ENCODE results near the gene LILRA1. TPM values are rescaled to one million over a fixed set of nuclear protein-coding genes. Genes with fewer than 3 reads are reported as not detected.
A peak's percentile ranks its signal among the peaks of the same experiment; 100 is the strongest.

The LILRA1 gene
- polyA plus RNA-seq, 3 donors: 88.5 to 151 (median 141) TPM

GRCh38 chr19:54648129-54648528 lies 54.7 kb downstream of the LILRA1 start:
- whole genome bisulfite sequencing (ENCODE audit: insufficient coverage): 84% methylated on average over 2 of the region's 4 CpGs
- Mint-ChIP-seq H3K27me3 (ENCODE audit: low read depth in 3 of 3) (peaks cover 10 to 21% (median 13%) of the 10 kb centered on the region in 3 donors), H3K4me1 (peaks cover 21% of the 10 kb centered on the region), H3K4me3 (peak overlapping the region in 1 of 2 donors; percentile 9), H3K9me3 (peaks cover 0 to 2% (median 0%) of the 10 kb centered on the region in 7 donors), H3K27ac (no peak overlapping the region), H3K36me3 (peaks cover 12 to 13% of the 10 kb centered on the region in 2 donors)
- H3K27me3 ChIP-seq (ENCODE audit: control insufficient read depth in 2 of 2, insufficient read depth in 2 of 2, low read length in 2 of 2): peaks cover 5 to 6% of the 10 kb centered on the region in 2 donors
- intact Hi-C loops (cut with micrococcal nuclease): no loop called here
- DNase-seq: no peak
- H3K4me1 ChIP-seq (ENCODE audit: control insufficient read depth in 1 of 2, insufficient read depth in 2 of 2, low read length in 2 of 2): peaks cover 14 to 15% of the 10 kb centered on the region in 2 donors
- no peak overlapping the region for H3K4me2 ChIP-seq (replicated peaks; ENCODE audit: extremely low read depth, low read length, poor library complexity, severe bottlenecking)
- H3K4me3 ChIP-seq (replicated peaks in 1 of 3; ENCODE audit: low read depth in 2 of 3, low read length in 3 of 3): no peak overlapping the region
- no peaks in the 10 kb centered on the region for H4K20me1 ChIP-seq (ENCODE audit: insufficient read depth, low read length)
- TF ChIP-seq CTCF (IDR thresholded peaks at IDR 0.05): no peak
- H3K9me3 ChIP-seq (replicated peaks in 1 of 2; ENCODE audit: control insufficient read depth in 1 of 2, insufficient read depth in 1 of 2, low read length in 2 of 2): no peaks in the 10 kb centered on the region
- H3K27ac ChIP-seq (ENCODE audit: low read depth in 1 of 2, low read length in 2 of 2): no peak overlapping the region
- no peaks in the 10 kb centered on the region for H3K36me3 ChIP-seq (replicated peaks in 1 of 2; ENCODE audit: control insufficient read depth in 1 of 2, insufficient read depth in 2 of 2, low read length in 2 of 2)
- no peak overlapping the region for H3K9ac ChIP-seq (ENCODE audit: insufficient read depth, low read length, poor library complexity, severe bottlenecking)
- H2AFZ ChIP-seq (ENCODE audit: insufficient read depth, low read depth, low read length, poor library complexity, severe bottlenecking): no peak overlapping the region
- H3K79me2 ChIP-seq (ENCODE audit: insufficient read depth, low read length): no peaks in the 10 kb centered on the region

- Histone ChIP-seq H3K36me3 (replicated peaks in 1 of 2; ENCODE audit: control insufficient read depth in 1 of 2, insufficient read depth in 2 of 2, low read length in 2 of 2) (no peaks in the 10 kb centered on the region), H3K4me3 (replicated peaks in 1 of 3; ENCODE audit: low read depth in 2 of 3, low read length in 3 of 3) (no peak overlapping the region), H3K9me3 (replicated peaks in 1 of 2; ENCODE audit: control insufficient read depth in 1 of 2, insufficient read depth in 1 of 2, low read length in 2 of 2) (no peaks in the 10 kb centered on the region), H4K20me1 (ENCODE audit: insufficient read depth, low read length) (no peaks in the 10 kb centered on the region), H3K27ac (ENCODE audit: low read depth in 1 of 2, low read length in 2 of 2) (no peak overlapping the region), H3K79me2 (ENCODE audit: insufficient read depth, low read length) (no peaks in the 10 kb centered on the region), H3K27me3 (ENCODE audit: control insufficient read depth in 2 of 2, insufficient read depth in 2 of 2, low read length in 2 of 2) (peaks cover 5 to 6% of the 10 kb centered on the region in 2 donors), H3K9ac (ENCODE audit: insufficient read depth, low read length, poor library complexity, severe bottlenecking) (no peak overlapping the region), H2AFZ (ENCODE audit: insufficient read depth, low read depth, low read length, poor library complexity, severe bottlenecking) (no peak overlapping the region), H3K4me1 (ENCODE audit: control insufficient read depth in 1 of 2, insufficient read depth in 2 of 2, low read length in 2 of 2) (peaks cover 8 to 11% of the 10 kb centered on the region in 2 donors), H3K4me2 (replicated peaks; ENCODE audit: extremely low read depth, low read length, poor library complexity, severe bottlenecking) (no peak overlapping the region)
- 100% methylated on average over 1 of the region's 6 CpGs for WGBS (ENCODE audit: insufficient coverage)
- Mint-ChIP-seq H3K27ac (peak overlapping the region in 1 of 7 donors; percentile 57), H3K4me3 (peak overlapping the region in 1 of 2 donors; percentile 51), H3K27me3 (ENCODE audit: low read depth in 3 of 3) (peaks cover 14 to 23% (median 16%) of the 10 kb centered on the region in 3 donors), H3K36me3 (peaks cover 12 to 13% of the 10 kb centered on the region in 2 donors), H3K9me3 (peaks cover 0 to 2% (median 0%) of the 10 kb centered on the region in 7 donors), H3K4me1 (peaks cover 20% of the 10 kb centered on the region)
- intact Hi-C loops (cut with micrococcal nuclease): no loop called here
- no peak for TF ChIP-seq CTCF (IDR thresholded peaks at IDR 0.05)
- no peak for DNase-seq
Measured at GRCh38 chr19:54650108-54650655, 56.8 kb downstream of the LILRA1 start.

Small RNA genes within 50 kb of the gene (small RNA-seq; reads per million reads assigned to genes)
- not detected for gene AC245036.2 (ENCODE audit: insufficient read length, low read depth)
- gene AC245036.3 (ENCODE audit: insufficient read length, low read depth): not detected
- not detected for gene MIR8061 (ENCODE audit: insufficient read length, low read depth)

Other genes starting within 250 kb of the LILRA1 start
- gene LAIR1, start 228.7 kb upstream of the LILRA1 start, polyA plus RNA-seq: 100 to 1,000 TPM in 1 of 3 donors, 10 to 100 TPM in 2; 48.0 to 202 (median 73.8) TPM
- not detected for gene TTYH1, start 178.2 kb upstream of the LILRA1 start, polyA plus RNA-seq
- 100 to 1,000 TPM in 1 of 3 donors, 1 to 10 TPM in 2; 3.6 to 341 (median 5.8) TPM for gene LENG8, start 144.4 kb upstream of the LILRA1 start, polyA plus RNA-seq
- gene LENG9, start 129.9 kb upstream of the LILRA1 start, polyA plus RNA-seq: 1 to 10 TPM in 1 of 3 donors, under 1 TPM in 1, not detected in 1; 0.15 to 2.0 TPM
- gene CDC42EP5, start 120.3 kb upstream of the LILRA1 start, polyA plus RNA-seq: not detected
- gene LAIR2, start 90.8 kb upstream of the LILRA1 start, polyA plus RNA-seq: under 1 TPM in 1 of 3 donors, not detected in 2; 0.38 TPM
- 100 to 1,000 TPM; 333 to 451 (median 377) TPM for gene LILRA2, start 19.8 kb upstream of the LILRA1 start, polyA plus RNA-seq
- gene LILRB1, start 36.9 kb downstream of the LILRA1 start, polyA plus RNA-seq: 100 to 1,000 TPM in 1 of 3 donors, 10 to 100 TPM in 2; 27.2 to 317 (median 60.6) TPM
- gene LILRB4, start 69.4 kb downstream of the LILRA1 start, polyA plus RNA-seq: 100 to 1,000 TPM in 1 of 3 donors, 10 to 100 TPM in 2; 35.8 to 102 (median 58.0) TPM
- not detected for gene KIR3DL3, start 130.8 kb downstream of the LILRA1 start, polyA plus RNA-seq
- gene KIR2DL3, start 144.9 kb downstream of the LILRA1 start, polyA plus RNA-seq: under 1 TPM in 1 of 3 donors, not detected in 2; 0.07 TPM
- gene KIR2DL1, start 176.2 kb downstream of the LILRA1 start, polyA plus RNA-seq: not detected
- gene KIR2DL4, start 210.0 kb downstream of the LILRA1 start, polyA plus RNA-seq: under 1 TPM; 0.12 to 0.17 (median 0.14) TPM
- under 1 TPM in 1 of 3 donors, not detected in 2; 0.15 TPM for gene KIR3DL1, start 222.8 kb downstream of the LILRA1 start, polyA plus RNA-seq
- not detected for gene KIR2DS4, start 239.0 kb downstream of the LILRA1 start, polyA plus RNA-seq

All from CD14-positive monocyte (primary cell).